Body of pancreas (tissue), 4 donors: Measurements from ENCODE around the gene DTL. TPM values are rescaled to one million over a fixed set of nuclear protein-coding genes. Genes with fewer than 3 reads are reported as not detected.
A peak's percentile ranks its signal among the peaks of the same experiment; 100 is the strongest.

ENCODE experiments used
- ATAC-seq: fragments of 150-250 bp; one replicate; pipeline ENCODE4 v1.9.1; 2016
- DNase-seq, 4 donors: peaks; one replicate each; pipeline ENCODE4 v3.0.0-alpha.2; 2019
- H3K27ac ChIP-seq, 4 donors: fragments of 200-600 bp; sonication (generic); 1 replicate in 3 of 4; 2 replicates in 1 of 4; pipeline versions ENCODE4 v1.5.1 to v1.6.1; 2016 to 2019; ENCODE audit warnings: mild to moderate bottlenecking in 1 of 4, mixed read lengths in 1 of 4, moderate library complexity in 1 of 4
- H3K27me3 ChIP-seq, 2 donors: fragments of 200-600 bp; sonication (generic); one replicate each; pipeline ENCODE4 v1.6.0; 2016; ENCODE audit warnings: mild to moderate bottlenecking in 1 of 2
- H3K36me3 ChIP-seq, 2 donors: fragments of 200-600 bp; sonication (generic); replicated peaks in 1 of 2; 2 replicates each; pipeline ENCODE4 v1.5.1; 2016; ENCODE audit warnings: low read depth in 2 of 2; ENCODE audit not compliant: insufficient read depth in 1 of 2
- H3K4me1 ChIP-seq: fragments of 200-600 bp; sonication (generic); one replicate; pipeline ENCODE4 v1.6.0; 2016
- H3K4me3 ChIP-seq, 2 donors: fragments of 200-600 bp; sonication (generic); 1 replicate in 1 of 2; 2 replicates in 1 of 2; pipeline ENCODE4 v1.5.1; 2016 to 2019
- H3K9me3 ChIP-seq, 3 donors: fragments of 200-600 bp; sonication (generic); 1 replicate in 2 of 3; 2 replicates in 1 of 3; pipeline ENCODE4 v1.5.1; 2016
- POLR2A ChIP-seq, 3 donors: fragments of 450-650 bp; IDR thresholded peaks; one replicate each; pipeline ENCODE4 v1.6.1; 2016; ENCODE audit warnings: antibody characterized with exemption in 3 of 3, mild to moderate bottlenecking in 2 of 3
- WGBS, 2 donors: methylation state at CpG; one replicate each; pipeline ENCODE4 v1.1.5; 2017; 5-methylcytosine and 5-hydroxymethylcytosine counted together
- intact Hi-C: fragments of 100-400 bp; cut with DNase I; formaldehyde crosslinking; loops from one replicate; pipeline ENCODE4 v1.15.1; 2023
- total RNA-seq, 2 donors: library from RNA; depleted of rRNA; stranded (reverse); fragments of >200 nt; gene quantifications; one replicate each; pipeline ENCODE4 v1.1.0, GENCODE V29; 2016
- TF ChIP-seq, protein P1 (sequence below), 7 experiments: fragments of 450-650 bp in 4 of 7; fragments of 200-600 bp in 3 of 7; sonication (generic) in 3 of 7; IDR thresholded peaks; one replicate each; pipeline ENCODE4 v1.5.1; 2016 to 2019; ENCODE audit warnings: antibody characterized with exemption in 7 of 7

The DTL gene
- total RNA-seq, 2 donors from 2014 or later = under 0.01 TPM; not detected in 1

DNA sequence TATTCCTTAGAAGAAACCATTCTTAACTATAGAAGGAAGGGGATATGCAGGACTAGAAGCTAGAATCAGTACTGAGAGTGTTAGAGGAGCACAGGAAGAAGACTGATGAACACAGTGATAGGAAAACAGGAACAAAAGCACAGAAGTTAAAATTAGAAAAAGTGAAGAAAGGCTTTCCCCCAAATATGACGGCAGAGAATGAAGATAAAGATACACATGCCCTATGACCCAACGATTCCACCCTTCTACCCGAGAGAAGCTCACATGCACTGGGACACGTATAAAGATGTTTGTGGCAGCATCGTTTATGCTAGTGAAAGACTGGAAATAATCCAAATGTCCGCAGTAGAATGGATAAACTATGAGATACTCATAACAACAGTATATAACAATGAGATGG, 74.2 kb downstream of the DTL start:
- Histone ChIP-seq H3K9me3 (no peaks in the 10 kb centered on the region), H3K4me3 (no peak overlapping the region), H3K4me1 (peaks cover 18% of the 10 kb centered on the region), H3K36me3 (no peaks in the 10 kb centered on the region), H3K27me3 (no peaks in the 10 kb centered on the region), H3K27ac (no peak overlapping the region)
- 79 to 90% methylated on average over 6 of the region's 6 CpGs for WGBS, 2 donors
- ATAC-seq (no peak), DNase-seq (no peak)
- TF ChIP-seq, protein P1, sequence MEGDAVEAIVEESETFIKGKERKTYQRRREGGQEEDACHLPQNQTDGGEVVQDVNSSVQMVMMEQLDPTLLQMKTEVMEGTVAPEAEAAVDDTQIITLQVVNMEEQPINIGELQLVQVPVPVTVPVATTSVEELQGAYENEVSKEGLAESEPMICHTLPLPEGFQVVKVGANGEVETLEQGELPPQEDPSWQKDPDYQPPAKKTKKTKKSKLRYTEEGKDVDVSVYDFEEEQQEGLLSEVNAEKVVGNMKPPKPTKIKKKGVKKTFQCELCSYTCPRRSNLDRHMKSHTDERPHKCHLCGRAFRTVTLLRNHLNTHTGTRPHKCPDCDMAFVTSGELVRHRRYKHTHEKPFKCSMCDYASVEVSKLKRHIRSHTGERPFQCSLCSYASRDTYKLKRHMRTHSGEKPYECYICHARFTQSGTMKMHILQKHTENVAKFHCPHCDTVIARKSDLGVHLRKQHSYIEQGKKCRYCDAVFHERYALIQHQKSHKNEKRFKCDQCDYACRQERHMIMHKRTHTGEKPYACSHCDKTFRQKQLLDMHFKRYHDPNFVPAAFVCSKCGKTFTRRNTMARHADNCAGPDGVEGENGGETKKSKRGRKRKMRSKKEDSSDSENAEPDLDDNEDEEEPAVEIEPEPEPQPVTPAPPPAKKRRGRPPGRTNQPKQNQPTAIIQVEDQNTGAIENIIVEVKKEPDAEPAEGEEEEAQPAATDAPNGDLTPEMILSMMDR (IDR thresholded peaks at IDR 0.05) = no peak
- no peak for TF ChIP-seq POLR2A (IDR thresholded peaks at IDR 0.05)
- intact Hi-C loops = no loop called here

DNA sequence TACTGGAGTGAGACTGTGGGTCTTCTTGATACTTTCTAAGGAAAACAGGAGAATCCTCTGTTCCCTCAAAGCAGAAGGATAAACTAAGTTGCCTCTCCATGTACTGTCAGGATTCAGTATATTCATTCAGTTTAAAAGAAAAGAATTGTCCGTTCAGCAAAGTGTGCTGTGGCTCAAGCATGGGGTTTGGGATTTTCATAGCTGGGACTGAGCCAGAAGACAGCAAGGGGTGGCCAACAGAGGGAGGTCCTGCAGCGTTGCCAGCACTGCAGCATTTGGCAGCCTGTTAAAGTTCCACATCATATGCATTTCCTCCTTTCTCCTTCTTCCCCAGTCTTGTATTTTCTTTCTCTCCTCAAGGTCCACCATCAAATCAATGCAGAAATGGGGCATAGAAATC, 75.1 kb downstream of the DTL start:
- 24 to 37% methylated on average over 2 of the region's 2 CpGs for WGBS, 2 donors
- Histone ChIP-seq H3K27me3 (no peaks in the 10 kb centered on the region), H3K4me1 (peaks cover 18% of the 10 kb centered on the region), H3K9me3 (no peaks in the 10 kb centered on the region), H3K36me3 (no peaks in the 10 kb centered on the region), H3K4me3 (no peak overlapping the region), H3K27ac (no peak overlapping the region)
- intact Hi-C loops = no loop called here
- ATAC-seq (no peak), DNase-seq (peak; percentile 16 to 57 (median 36))
- TF ChIP-seq POLR2A (IDR thresholded peaks at IDR 0.05) = no peak
- TF ChIP-seq, protein P1 (IDR thresholded peaks at IDR 0.05) = peak in 2 of 7 experiments; percentile 16 to 29

GRCh38 chr1:212111536-212111935, 76.0 kb downstream of the DTL start:
- peaks cover 18% of the 10 kb centered on the region for H3K4me1 ChIP-seq
- intact Hi-C loops = no loop called here
- no peak for ATAC-seq

DNA sequence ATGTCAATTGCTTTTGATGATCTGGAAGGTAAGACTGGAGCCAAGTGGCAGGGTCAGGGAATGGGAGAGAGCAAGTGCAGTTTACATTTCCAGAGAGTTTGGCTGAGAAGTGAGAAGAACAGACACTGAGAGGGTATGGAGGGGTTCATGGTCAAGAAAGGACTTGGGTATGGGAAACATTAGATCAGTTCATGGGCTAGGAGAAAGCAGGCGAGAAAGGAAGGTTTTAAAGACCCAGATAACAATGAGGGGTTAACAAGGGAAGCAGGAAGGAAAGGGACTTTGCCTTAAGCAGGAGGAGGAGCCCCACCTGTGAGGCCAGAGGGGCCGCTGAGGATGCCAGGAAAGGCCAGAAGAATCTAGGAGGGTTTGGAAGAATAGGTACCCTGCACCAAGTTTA, 78.2 kb downstream of the DTL start:
- ATAC-seq (no peak), DNase-seq (no peak)
- Histone ChIP-seq H3K27ac (no peak overlapping the region), H3K36me3 (no peaks in the 10 kb centered on the region), H3K4me3 (no peak overlapping the region), H3K27me3 (no peaks in the 10 kb centered on the region), H3K9me3 (no peaks in the 10 kb centered on the region), H3K4me1 (peaks cover 4% of the 10 kb centered on the region)
- 92 to 93% methylated on average over 2 of the region's 2 CpGs for WGBS, 2 donors
- TF ChIP-seq POLR2A (IDR thresholded peaks at IDR 0.05) = no peak
- TF ChIP-seq, protein P1 (IDR thresholded peaks at IDR 0.05) = no peak
- intact Hi-C loops = no loop called here

More at GRCh38 chr1:212111536-212111935, 76.0 kb downstream of the DTL start:
- Histone ChIP-seq H3K9me3 (no peaks in the 10 kb centered on the region), H3K27ac (no peak overlapping the region), H3K4me3 (no peak overlapping the region), H3K36me3 (no peaks in the 10 kb centered on the region), H3K27me3 (no peaks in the 10 kb centered on the region)
- WGBS, 2 donors = 92 to 97% methylated on average over 1 of the region's 1 CpG
- no peak for DNase-seq
- no peak for TF ChIP-seq POLR2A (IDR thresholded peaks at IDR 0.05)
- TF ChIP-seq, protein P1 (IDR thresholded peaks at IDR 0.05) = no peak

DNA sequence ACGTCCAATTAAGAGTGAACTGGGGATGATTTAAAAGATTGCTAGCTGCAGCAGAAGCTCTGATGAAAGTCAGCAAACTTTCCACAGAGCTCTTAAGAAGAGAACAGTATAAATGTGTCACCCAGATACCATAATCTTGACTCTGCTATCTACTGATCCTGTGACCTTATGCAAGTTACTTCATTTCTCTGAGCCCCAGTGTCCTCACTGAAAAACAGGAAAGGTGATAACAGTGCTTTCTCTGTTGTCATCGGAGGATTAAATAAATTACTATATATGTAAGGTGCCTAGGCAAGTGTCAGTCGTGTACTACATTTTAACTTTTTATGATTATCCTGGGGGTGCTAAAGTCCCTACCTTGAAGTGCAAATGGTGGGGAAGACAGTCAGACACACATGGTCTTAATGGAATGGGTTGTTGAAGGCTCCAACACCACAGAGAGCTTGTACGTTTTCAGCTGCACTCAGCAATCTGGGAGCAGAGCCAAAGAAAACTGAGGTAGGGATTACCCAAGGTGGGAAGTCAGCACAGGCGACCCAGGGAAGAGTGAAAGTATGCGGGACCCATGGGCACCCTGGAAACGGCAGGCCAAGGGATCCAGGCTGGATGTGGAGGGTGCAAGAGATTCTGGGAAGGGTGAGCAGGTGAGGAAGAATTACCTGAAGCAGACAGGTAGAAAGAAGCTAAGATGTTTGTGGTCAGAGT, 82.8 kb downstream of the DTL start:
- H3K4me3 ChIP-seq = no peak overlapping the region
- 58 to 62% methylated on average over 7 of the region's 7 CpGs for WGBS, 2 donors
- DNase-seq = peak in 2 of 4 donors; percentile 8 to 28
- H3K27me3 ChIP-seq = no peaks in the 10 kb centered on the region
- H3K9me3 ChIP-seq = no peaks in the 10 kb centered on the region
- intact Hi-C loops = no loop called here
- no peak overlapping the region for H3K27ac ChIP-seq
- H3K4me1 ChIP-seq = peaks cover 5% of the 10 kb centered on the region
- ATAC-seq = no peak
- TF ChIP-seq, protein P1 (IDR thresholded peaks at IDR 0.05) = no peak
- no peak for TF ChIP-seq POLR2A (IDR thresholded peaks at IDR 0.05)
- no peaks in the 10 kb centered on the region for H3K36me3 ChIP-seq
